Right lung (tissue), 5 donors: ENCODE data around the gene PLEKHG3. TPM values are rescaled to one million over a fixed set of nuclear protein-coding genes. Genes with fewer than 3 reads are reported as not detected.

Source experiments
- DNase-seq, 2 donors: peaks; one replicate each; pipeline ENCODE4 v3.0.0-alpha.2; 2013
- polyA plus RNA-seq, 5 donors: library from polyadenylated mRNA; unstranded; fragments of 120-200 nt; gene quantifications; one replicate each; pipeline versions ENCODE4 v1.2.1 to v1.2.3, GENCODE V29; 2013; ENCODE audit warnings: inconsistent platforms in 1 of 5, low replicate concordance in 1 of 5; ENCODE audit not compliant: insufficient read length in 5 of 5, insufficient read depth in 1 of 5

Gene PLEKHG3
- polyA plus RNA-seq, 5 donors, result 49.0 to 64.8 (median 59.4) TPM

- no peak for DNase-seq
Measured at GRCh38 chr14:64725261-64725815, 21.1 kb downstream of the PLEKHG3 start.

- no peak for DNase-seq
Measured at GRCh38 chr14:64725879-64726584, 21.8 kb downstream of the PLEKHG3 start.

GRCh38 chr14:64726585-64726890 is 22.3 kb downstream of the PLEKHG3 start:
- no peak for DNase-seq

GRCh38 chr14:64727551-64728071 is 23.4 kb downstream of the PLEKHG3 start:
- DNase-seq, result no peak

GRCh38 chr14:64728106-64728505 is 23.9 kb downstream of the PLEKHG3 start:
- no peak for DNase-seq

- no peak for DNase-seq
Measured at GRCh38 chr14:64728856-64729255, 24.6 kb downstream of the PLEKHG3 start.

GRCh38 chr14:64729386-64730060 is 25.3 kb downstream of the PLEKHG3 start:
- no peak for DNase-seq

- DNase-seq, result no peak
Measured at GRCh38 chr14:64730061-64730440, 25.8 kb downstream of the PLEKHG3 start.

GRCh38 chr14:64730681-64731080 is 26.5 kb downstream of the PLEKHG3 start:
- DNase-seq, result no peak

- no peak for DNase-seq
Measured at GRCh38 chr14:64731141-64731581, 26.9 kb downstream of the PLEKHG3 start.

- no peak for DNase-seq
Measured at GRCh38 chr14:64732066-64732465, 27.8 kb downstream of the PLEKHG3 start.

GRCh38 chr14:64732536-64733120 is 28.4 kb downstream of the PLEKHG3 start:
- no peak for DNase-seq

GRCh38 chr14:64733321-64733720 is 29.1 kb downstream of the PLEKHG3 start:
- DNase-seq, result no peak

- no peak for DNase-seq
Measured at GRCh38 chr14:64733899-64734298, 29.7 kb downstream of the PLEKHG3 start.

- DNase-seq, result no peak
Measured at GRCh38 chr14:64734990-64735389, 30.8 kb downstream of the PLEKHG3 start.

GRCh38 chr14:64736271-64737169 is 32.3 kb downstream of the PLEKHG3 start:
- no peak for DNase-seq

GRCh38 chr14:64737391-64738280 is 33.4 kb downstream of the PLEKHG3 start:
- no peak for DNase-seq

GRCh38 chr14:64738281-64738804 is 34.1 kb downstream of the PLEKHG3 start:
- no peak for DNase-seq

- no peak for DNase-seq
Measured at GRCh38 chr14:64741200-64741599, 37.0 kb downstream of the PLEKHG3 start.

GRCh38 chr14:64741961-64742360 is 37.7 kb downstream of the PLEKHG3 start:
- no peak for DNase-seq
